ENCODE data around the gene CXCR2.
A peak's percentile ranks its signal among the peaks of the same experiment; 100 is the strongest.
"Not testable (repeated sequence)": the region's sequence is repeated elsewhere in the genome, so short reads cannot be mapped to it uniquely, and the experiment has no call there.

Gene CXCR2

DNA sequence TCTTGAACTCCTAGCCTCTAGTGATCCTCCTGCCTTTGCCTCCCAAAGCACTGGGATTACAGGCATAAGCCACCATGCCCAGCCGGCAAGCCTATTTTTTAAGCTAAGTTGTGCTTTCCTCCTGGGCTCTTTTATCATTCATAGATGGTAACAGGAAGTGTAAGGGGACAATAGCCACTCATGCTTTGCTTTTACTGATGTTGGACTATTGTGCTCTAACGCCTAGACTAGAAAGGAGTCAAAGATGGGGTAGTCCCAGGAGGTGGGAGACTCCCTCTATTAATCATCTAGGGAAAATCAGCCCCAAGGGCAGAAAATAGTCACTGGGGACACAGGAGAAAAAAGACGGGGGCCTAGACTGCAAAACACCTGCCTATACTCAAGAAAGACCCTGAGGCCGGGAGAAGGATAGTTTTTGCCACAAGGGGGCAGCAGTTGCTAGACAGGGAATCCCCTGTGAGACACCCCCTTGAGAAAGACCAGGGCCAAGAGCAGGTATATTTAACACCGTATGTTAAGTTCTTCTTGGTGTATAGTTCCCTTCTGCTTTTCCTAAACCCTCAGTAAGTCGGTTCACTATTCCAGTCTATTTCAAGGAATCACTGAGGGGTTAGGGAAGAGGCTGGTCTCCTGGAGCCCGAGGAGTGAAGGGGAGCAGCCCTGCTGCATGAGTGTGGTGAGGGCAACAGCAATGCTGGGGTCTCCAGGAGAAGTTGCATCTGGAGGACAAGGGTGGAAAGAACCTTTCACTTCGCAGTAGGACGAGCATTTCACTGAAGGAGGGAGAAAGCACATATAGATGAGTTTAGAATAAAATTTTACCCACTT is 43.0 kb downstream of the CXCR2 start:
- no peak overlapping the region for H3K4me3 ChIP-seq (ENCODE audit: control insufficient read depth, low read depth, low read length)
- DNase-seq (ENCODE audit: low read depth): peak; percentile 33
- TF ChIP-seq, protein P1, sequence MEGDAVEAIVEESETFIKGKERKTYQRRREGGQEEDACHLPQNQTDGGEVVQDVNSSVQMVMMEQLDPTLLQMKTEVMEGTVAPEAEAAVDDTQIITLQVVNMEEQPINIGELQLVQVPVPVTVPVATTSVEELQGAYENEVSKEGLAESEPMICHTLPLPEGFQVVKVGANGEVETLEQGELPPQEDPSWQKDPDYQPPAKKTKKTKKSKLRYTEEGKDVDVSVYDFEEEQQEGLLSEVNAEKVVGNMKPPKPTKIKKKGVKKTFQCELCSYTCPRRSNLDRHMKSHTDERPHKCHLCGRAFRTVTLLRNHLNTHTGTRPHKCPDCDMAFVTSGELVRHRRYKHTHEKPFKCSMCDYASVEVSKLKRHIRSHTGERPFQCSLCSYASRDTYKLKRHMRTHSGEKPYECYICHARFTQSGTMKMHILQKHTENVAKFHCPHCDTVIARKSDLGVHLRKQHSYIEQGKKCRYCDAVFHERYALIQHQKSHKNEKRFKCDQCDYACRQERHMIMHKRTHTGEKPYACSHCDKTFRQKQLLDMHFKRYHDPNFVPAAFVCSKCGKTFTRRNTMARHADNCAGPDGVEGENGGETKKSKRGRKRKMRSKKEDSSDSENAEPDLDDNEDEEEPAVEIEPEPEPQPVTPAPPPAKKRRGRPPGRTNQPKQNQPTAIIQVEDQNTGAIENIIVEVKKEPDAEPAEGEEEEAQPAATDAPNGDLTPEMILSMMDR (conservative IDR thresholded peaks at IDR 0.05; ENCODE audit: control insufficient read depth, insufficient read depth, low read depth, low read length): peak; percentile 76

DNA sequence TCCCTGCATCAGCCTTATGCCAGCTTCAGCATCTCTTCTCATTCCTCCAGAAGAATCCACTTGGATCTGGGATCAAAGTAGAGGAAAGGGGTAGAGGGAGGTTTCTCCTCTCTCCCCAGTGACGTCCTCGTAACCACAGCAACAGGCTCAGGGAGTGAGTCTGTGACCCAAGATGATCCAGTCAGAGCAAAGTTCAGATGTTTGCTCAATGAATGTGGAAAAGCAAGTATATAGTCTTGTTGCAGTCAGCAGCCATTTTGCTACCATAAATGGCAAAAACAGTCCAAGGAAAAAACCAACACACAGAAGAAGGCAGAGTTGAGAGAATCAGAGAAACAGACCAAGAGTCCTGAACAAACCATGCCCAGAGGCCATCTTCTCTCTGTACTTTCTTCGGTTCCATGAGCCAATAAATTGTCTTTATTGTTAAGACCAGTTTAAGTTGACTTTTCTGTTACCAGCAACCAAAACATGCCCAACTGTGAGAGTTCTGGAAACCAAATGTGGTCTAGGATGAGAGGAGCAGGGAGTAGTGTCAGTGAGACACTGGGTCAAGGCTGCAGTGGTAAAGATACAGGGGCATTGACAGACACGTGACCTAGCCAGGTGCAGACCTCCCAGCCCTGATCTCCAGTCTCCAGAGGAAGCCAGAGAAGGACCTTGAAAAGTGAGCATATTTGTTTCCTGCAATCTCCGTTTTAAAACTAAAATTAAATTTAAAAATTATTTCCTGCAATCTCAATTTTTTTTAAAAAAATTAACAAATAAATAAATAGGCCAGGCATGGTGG is 44.1 kb downstream of the CXCR2 start:
- DNase-seq (ENCODE audit: low read depth): peak; percentile 58
- TF ChIP-seq, protein P1 (conservative IDR thresholded peaks at IDR 0.05; ENCODE audit: control insufficient read depth, insufficient read depth, low read depth, low read length): no peak
- no peak overlapping the region for H3K4me3 ChIP-seq (ENCODE audit: control insufficient read depth, low read depth, low read length)

DNA sequence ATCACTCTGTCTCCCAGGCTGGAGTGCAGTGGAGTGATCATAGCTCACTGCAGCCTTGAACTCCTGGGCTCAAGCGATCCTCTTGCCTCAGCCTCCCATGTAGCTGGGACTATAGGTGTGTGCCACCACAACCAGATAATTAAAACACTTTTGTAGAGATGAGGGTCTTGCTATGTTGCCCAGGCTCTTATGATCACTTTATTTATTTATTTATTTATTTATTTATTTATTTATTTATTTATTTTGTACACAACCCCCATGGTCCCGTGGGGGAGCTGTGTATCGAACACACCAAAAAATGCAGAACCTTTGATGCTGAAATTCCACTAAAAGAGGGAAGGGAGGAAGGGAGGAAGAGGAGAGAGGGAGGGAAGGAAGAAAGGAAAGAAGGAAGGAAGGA is 45.9 kb downstream of the CXCR2 start:
- DNase-seq (ENCODE audit: low read depth); H3K4me3 ChIP-seq (ENCODE audit: control insufficient read depth, low read depth, low read length): not testable (repeated sequence)

DNA sequence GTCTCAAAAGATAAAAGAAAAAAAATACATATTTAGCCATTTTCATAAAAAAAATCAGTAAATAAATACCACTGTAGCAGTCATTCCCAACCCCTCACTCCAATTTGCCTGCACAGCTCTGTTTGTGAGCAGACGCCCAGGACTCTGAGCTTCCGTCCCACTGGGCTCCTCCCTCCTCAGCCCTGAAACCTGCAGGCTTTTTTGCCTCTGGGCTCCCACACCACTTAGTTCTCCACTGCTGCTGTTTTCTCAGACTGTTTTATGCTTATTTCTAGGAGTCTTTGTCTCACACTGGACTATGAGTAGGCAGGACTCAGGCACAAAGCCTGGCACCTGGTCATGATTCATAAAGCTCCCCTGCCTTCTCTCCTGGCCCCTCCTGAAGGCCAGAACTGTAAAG is 47.0 kb downstream of the CXCR2 start:
- no peak overlapping the region for H3K4me3 ChIP-seq (ENCODE audit: control insufficient read depth, low read depth, low read length)
- no peak for DNase-seq (ENCODE audit: low read depth)
- TF ChIP-seq, protein P1 (conservative IDR thresholded peaks at IDR 0.05; ENCODE audit: control insufficient read depth, insufficient read depth, low read depth, low read length): no peak

DNA sequence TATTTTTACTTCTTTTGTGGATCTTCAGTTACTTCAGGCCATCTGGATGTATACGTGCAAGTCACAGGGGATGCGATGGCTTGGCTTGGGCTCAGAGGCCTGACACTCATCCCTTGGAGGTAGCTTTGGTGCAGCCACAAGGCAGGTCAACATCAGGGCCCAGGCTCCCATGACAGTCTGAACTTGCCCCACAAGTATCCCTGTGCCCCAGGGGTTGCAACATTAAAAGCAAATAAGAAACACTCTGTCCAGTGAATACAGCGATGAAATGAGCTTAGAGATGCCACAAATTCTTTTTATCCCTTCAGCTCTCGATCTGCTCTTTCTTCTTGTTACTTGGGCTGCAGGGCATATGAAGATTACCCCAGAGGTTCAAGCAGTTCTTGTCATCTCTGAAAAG is 54.0 kb downstream of the CXCR2 start:
- TF ChIP-seq, protein P1 (conservative IDR thresholded peaks at IDR 0.05; ENCODE audit: control insufficient read depth, insufficient read depth, low read depth, low read length): no peak
- no peak for DNase-seq (ENCODE audit: low read depth)
- H3K4me3 ChIP-seq (ENCODE audit: control insufficient read depth, low read depth, low read length): no peak overlapping the region

DNA sequence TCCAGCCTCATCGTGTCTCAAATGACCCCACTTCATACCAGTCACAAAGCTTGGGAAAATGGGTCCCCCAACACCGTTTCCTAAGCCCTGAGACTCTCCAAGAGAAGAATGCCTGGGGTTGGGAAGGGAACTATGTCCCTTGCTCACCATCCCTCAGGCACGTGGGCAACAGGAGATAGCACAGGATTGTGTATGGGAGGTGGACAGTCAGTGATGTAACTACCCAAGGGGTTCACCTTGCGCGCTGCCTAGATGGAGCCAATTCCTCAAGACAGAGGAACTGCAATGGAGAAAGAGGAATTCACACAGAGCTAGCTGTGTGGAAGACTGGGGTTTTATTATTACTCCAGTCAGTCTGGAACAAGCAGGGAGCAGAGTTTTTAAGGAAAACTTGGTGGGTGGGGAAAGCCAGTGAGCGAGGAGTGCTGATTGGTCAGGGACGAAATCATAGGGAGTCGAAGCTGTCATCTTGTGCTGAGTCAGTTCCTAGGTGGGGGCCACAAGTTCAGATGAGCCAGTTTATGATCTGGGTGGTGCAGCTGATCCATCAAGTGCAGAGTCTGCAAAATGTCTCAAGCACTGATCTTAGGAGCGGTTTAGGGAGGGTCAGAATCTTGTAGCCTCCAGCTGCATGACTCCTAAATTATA is 54.8 kb downstream of the CXCR2 start:
- peak; percentile 56 for DNase-seq (ENCODE audit: low read depth)
- TF ChIP-seq, protein P1 (conservative IDR thresholded peaks at IDR 0.05; ENCODE audit: control insufficient read depth, insufficient read depth, low read depth, low read length): no peak
- H3K4me3 ChIP-seq (ENCODE audit: control insufficient read depth, low read depth, low read length): no peak overlapping the region

DNA sequence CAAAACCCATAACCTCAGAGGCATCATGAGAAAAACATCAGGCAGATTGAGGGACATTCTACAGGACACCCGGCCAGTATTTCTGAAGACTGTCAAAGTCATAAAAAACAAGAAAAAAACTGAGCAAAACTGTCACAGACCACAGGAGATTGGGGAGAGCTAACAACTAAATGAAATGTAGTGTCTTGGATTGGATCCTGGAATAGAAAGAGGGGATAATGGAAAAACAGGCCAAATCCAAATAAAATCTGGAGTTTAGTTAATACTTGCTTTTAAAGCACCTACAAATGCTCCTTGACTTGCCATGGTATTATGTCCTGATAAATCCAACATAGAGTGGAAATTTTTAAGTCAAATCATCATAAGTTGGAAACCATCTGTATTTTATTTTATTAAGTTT is 58.5 kb downstream of the CXCR2 start:
- TF ChIP-seq, protein P1 (conservative IDR thresholded peaks at IDR 0.05; ENCODE audit: control insufficient read depth, insufficient read depth, low read depth, low read length): no peak
- DNase-seq (ENCODE audit: low read depth): no peak
- no peak overlapping the region for H3K4me3 ChIP-seq (ENCODE audit: control insufficient read depth, low read depth, low read length)

Data from fibroblast of mammary gland (primary cell).